HepG2 (cell line): ENCODE results near the gene MT1A. TPM values are rescaled to one million over a fixed set of nuclear protein-coding genes. Genes with fewer than 3 reads are reported as not detected.

Experiments
- NR2F1 ChIP-seq, 2 experiments: fragments of 450-650 bp in 1 of 2; formaldehyde crosslinking in 1 of 2; IDR thresholded peaks; 2 replicates each; pipeline versions ENCODE4 v1.5.0 to v1.6.1; 2016 to 2020; ENCODE audit warnings: mild to moderate bottlenecking in 1 of 2, missing compliant biosample characterization in 1 of 2, missing genetic modification reagents in 1 of 2, moderate library complexity in 1 of 2
- RBFOX2 ChIP-seq: fragments of 200-400 bp; formaldehyde crosslinking; IDR thresholded peaks from 2 replicates; pipeline ENCODE4 v1.6.1; 2017; ENCODE audit warnings: low read depth, mild to moderate bottlenecking, low read length
- SYNCRIP ChIP-seq: fragments of 200-400 bp; formaldehyde crosslinking; IDR thresholded peaks from 2 replicates; pipeline ENCODE4 v1.6.1; 2018; ENCODE audit warnings: mild to moderate bottlenecking, low read depth, low read length; ENCODE audit not compliant: insufficient read depth
- XBP1 ChIP-seq: sonication (generic); formaldehyde crosslinking; IDR thresholded peaks from 2 replicates; pipeline ENCODE4 v1.5.0; 2020; ENCODE audit warnings: missing genetic modification reagents
- ZMYM4 ChIP-seq: sonication (generic); formaldehyde crosslinking; IDR thresholded peaks from 2 replicates; pipeline ENCODE4 v1.8.1; 2023; ENCODE audit warnings: mild to moderate bottlenecking, missing genetic modification reagents
- ZNF350 ChIP-seq: sonication (generic); formaldehyde crosslinking; IDR thresholded peaks from 2 replicates; pipeline ENCODE4 v1.4.0; 2020; ENCODE audit warnings: mild to moderate bottlenecking, low read depth, missing genetic modification reagents, borderline replicate concordance
- ZNF432 ChIP-seq: sonication (generic); formaldehyde crosslinking; IDR thresholded peaks from 2 replicates; pipeline ENCODE4 v1.5.0; 2020; ENCODE audit warnings: missing genetic modification reagents, mild to moderate bottlenecking, borderline replicate concordance
- ZNF619 ChIP-seq: sonication (generic); formaldehyde crosslinking; IDR thresholded peaks from 2 replicates; pipeline ENCODE4 v1.4.0; 2020; ENCODE audit warnings: mild to moderate bottlenecking, missing genetic modification reagents
- polyA plus RNA-seq, 8 experiments: library from polyadenylated mRNA; depleted of rRNA in 3 of 8; stranded (reverse) in 7 of 8; unstranded in 1 of 8; fragments of >200 nt; fragmentation: Illumina TruSeq in 4 of 8; extraction: Trizol in 4 of 8; gene quantifications; 2 replicates each; pipeline versions ENCODE4 v1.2.1 to v1.2.3, GENCODE V29; 2011 to 2016; ENCODE audit warnings: low read depth in 4 of 8, missing spikeins in 1 of 8, mixed read lengths in 1 of 8; ENCODE audit not compliant: insufficient read depth in 1 of 8
- total RNA-seq, 5 experiments: library from RNA; depleted of rRNA; stranded (reverse); fragments of >200 nt; fragmentation: Illumina TruSeq; extraction: Trizol; gene quantifications; 2 replicates each; pipeline ENCODE4 v1.2.3, GENCODE V29; 2016; ENCODE audit warnings: low read depth in 1 of 5
- TF ChIP-seq, protein P1 (sequence below), 2 experiments: sonication (generic) in 1 of 2; formaldehyde crosslinking in 1 of 2; IDR thresholded peaks; 2 replicates each; pipeline versions ENCODE4 v1.4.0 to v1.6.1; 2018 to 2020; ENCODE audit warnings: missing genetic modification reagents in 2 of 2, borderline replicate concordance in 1 of 2, low read depth in 1 of 2, mild to moderate bottlenecking in 1 of 2, missing biosample characterization in 1 of 2
- TF ChIP-seq, protein P2 (sequence below): sonication (generic); formaldehyde crosslinking; IDR thresholded peaks from 2 replicates; pipeline ENCODE4 v1.5.0; 2020; ENCODE audit warnings: mild to moderate bottlenecking, missing genetic modification reagents, borderline replicate concordance
- TF ChIP-seq, protein P3 (sequence below): sonication (generic); formaldehyde crosslinking; IDR thresholded peaks from 2 replicates; pipeline ENCODE4 v1.4.0; 2020; ENCODE audit warnings: missing genetic modification reagents
- TF ChIP-seq, protein P4 (sequence below): sonication (generic); formaldehyde crosslinking; IDR thresholded peaks from 2 replicates; pipeline ENCODE4 v1.4.0; 2020; ENCODE audit warnings: missing genetic modification reagents
- TF ChIP-seq, protein P5 (sequence below): sonication (generic); formaldehyde crosslinking; IDR thresholded peaks from 2 replicates; pipeline ENCODE4 v1.9.0; 2022; ENCODE audit warnings: missing genetic modification reagents, mild to moderate bottlenecking, borderline replicate concordance

MT1A gene
- total and polyA plus RNA-seq, 2 of the 13 experiments (the other 11 are each of a cell fraction or from before 2014, with no cell fraction given) = 8.3 to 10.4 TPM

DNA sequence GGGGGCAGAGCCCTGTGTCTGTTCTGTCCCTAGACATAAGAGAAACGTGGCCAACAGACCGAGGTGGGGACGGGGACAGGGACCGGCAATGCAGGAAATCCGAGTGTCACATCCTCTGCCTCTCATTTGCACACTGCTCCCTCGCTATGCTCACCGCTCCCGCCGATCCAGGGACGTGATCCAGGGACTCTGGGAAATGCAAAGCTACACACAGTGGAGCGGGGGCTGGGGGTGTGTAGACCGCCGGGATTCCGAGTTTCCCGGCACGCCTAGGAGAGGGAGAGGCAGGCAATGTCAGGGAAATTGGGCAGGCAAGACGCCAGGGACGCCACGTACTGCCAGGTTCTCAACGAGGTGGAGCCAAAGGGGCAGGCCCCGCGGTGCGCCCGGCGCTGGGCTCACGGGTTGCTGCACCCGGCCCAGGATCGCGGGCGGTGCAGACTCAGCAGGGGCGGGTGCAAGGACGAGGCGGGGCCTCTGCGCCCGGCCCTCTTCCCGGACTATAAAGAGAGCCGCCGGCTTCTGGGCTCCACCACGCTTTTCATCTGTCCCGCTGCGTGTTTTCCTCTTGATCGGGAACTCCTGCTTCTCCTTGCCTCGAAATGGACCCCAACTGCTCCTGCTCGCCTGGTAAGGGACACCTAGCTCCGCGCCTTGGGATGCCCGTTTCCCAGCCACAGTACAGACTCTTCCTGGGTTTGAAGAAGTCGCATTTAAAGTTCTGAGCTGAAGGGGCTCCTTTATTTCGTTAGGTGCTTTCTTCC, 43.7 kb downstream of the MT1A start, which contains the start of gene MT1X (continued):
- TF ChIP-seq, protein P1, sequence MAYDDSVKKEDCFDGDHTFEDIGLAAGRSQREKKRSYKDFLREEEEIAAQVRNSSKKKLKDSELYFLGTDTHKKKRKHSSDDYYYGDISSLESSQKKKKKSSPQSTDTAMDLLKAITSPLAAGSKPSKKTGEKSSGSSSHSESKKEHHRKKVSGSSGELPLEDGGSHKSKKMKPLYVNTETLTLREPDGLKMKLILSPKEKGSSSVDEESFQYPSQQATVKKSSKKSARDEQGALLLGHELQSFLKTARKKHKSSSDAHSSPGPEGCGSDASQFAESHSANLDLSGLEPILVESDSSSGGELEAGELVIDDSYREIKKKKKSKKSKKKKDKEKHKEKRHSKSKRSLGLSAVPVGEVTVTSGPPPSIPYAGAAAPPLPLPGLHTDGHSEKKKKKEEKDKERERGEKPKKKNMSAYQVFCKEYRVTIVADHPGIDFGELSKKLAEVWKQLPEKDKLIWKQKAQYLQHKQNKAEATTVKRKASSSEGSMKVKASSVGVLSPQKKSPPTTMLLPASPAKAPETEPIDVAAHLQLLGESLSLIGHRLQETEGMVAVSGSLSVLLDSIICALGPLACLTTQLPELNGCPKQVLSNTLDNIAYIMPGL (CRISPR knock-in tag; IDR thresholded peaks at IDR 0.05; ENCODE audit: borderline replicate concordance in 1 of 2, low read depth in 1 of 2) = peak in 1 of 2 experiments; percentile 33; a peak in 2 of 4 replicates
- TF ChIP-seq ZNF432 (CRISPR knock-in tag) (0 out of 2 replicates have a peak, but pooled peaks have one; percentile 59), ZNF619 (CRISPR knock-in tag) (no peak), NR2F1 (CRISPR knock-in tag; IDR thresholded peaks at IDR 0.05) (no peak), RBFOX2 (peak; percentile 96), ZNF350 (peak; percentile 71), SYNCRIP (no peak), ZMYM4 (CRISPR knock-in tag) (peak; percentile 88), XBP1 (CRISPR knock-in tag) (no peak)
- TF ChIP-seq, protein P2, sequence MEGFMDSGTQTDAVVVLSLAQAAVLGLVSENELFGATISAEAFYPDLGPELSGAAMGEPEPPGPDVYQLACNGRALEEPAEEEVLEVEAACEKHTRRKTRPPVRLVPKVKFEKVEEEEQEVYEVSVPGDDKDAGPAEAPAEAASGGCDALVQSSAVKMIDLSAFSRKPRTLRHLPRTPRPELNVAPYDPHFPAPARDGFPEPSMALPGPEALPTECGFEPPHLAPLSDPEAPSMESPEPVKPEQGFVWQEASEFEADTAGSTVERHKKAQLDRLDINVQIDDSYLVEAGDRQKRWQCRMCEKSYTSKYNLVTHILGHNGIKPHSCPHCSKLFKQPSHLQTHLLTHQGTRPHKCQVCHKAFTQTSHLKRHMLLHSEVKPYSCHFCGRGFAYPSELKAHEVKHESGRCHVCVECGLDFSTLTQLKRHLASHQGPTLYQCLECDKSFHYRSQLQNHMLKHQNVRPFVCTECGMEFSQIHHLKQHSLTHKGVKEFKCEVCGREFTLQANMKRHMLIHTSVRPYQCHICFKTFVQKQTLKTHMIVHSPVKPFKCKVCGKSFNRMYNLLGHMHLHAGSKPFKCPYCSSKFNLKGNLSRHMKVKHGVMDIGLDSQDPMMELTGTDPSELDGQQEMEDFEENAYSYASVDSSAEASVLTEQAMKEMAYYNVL = peak; percentile 85
- TF ChIP-seq, protein P3, sequence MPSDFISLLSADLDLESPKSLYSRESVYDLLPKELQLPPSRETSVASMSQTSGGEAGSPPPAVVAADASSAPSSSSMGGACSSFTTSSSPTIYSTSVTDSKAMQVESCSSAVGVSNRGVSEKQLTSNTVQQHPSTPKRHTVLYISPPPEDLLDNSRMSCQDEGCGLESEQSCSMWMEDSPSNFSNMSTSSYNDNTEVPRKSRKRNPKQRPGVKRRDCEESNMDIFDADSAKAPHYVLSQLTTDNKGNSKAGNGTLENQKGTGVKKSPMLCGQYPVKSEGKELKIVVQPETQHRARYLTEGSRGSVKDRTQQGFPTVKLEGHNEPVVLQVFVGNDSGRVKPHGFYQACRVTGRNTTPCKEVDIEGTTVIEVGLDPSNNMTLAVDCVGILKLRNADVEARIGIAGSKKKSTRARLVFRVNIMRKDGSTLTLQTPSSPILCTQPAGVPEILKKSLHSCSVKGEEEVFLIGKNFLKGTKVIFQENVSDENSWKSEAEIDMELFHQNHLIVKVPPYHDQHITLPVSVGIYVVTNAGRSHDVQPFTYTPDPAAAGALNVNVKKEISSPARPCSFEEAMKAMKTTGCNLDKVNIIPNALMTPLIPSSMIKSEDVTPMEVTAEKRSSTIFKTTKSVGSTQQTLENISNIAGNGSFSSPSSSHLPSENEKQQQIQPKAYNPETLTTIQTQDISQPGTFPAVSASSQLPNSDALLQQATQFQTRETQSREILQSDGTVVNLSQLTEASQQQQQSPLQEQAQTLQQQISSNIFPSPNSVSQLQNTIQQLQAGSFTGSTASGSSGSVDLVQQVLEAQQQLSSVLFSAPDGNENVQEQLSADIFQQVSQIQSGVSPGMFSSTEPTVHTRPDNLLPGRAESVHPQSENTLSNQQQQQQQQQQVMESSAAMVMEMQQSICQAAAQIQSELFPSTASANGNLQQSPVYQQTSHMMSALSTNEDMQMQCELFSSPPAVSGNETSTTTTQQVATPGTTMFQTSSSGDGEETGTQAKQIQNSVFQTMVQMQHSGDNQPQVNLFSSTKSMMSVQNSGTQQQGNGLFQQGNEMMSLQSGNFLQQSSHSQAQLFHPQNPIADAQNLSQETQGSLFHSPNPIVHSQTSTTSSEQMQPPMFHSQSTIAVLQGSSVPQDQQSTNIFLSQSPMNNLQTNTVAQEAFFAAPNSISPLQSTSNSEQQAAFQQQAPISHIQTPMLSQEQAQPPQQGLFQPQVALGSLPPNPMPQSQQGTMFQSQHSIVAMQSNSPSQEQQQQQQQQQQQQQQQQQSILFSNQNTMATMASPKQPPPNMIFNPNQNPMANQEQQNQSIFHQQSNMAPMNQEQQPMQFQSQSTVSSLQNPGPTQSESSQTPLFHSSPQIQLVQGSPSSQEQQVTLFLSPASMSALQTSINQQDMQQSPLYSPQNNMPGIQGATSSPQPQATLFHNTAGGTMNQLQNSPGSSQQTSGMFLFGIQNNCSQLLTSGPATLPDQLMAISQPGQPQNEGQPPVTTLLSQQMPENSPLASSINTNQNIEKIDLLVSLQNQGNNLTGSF = no peak; the same call in none of the 2 replicates
- TF ChIP-seq, protein P4, sequence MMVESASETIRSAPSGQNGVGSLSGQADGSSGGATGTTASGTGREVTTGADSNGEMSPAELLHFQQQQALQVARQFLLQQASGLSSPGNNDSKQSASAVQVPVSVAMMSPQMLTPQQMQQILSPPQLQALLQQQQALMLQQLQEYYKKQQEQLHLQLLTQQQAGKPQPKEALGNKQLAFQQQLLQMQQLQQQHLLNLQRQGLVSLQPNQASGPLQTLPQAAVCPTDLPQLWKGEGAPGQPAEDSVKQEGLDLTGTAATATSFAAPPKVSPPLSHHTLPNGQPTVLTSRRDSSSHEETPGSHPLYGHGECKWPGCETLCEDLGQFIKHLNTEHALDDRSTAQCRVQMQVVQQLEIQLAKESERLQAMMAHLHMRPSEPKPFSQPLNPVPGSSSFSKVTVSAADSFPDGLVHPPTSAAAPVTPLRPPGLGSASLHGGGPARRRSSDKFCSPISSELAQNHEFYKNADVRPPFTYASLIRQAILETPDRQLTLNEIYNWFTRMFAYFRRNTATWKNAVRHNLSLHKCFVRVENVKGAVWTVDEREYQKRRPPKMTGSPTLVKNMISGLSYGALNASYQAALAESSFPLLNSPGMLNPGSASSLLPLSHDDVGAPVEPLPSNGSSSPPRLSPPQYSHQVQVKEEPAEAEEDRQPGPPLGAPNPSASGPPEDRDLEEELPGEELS (CRISPR knock-in tag) = peak; percentile 61
- TF ChIP-seq, protein P5, sequence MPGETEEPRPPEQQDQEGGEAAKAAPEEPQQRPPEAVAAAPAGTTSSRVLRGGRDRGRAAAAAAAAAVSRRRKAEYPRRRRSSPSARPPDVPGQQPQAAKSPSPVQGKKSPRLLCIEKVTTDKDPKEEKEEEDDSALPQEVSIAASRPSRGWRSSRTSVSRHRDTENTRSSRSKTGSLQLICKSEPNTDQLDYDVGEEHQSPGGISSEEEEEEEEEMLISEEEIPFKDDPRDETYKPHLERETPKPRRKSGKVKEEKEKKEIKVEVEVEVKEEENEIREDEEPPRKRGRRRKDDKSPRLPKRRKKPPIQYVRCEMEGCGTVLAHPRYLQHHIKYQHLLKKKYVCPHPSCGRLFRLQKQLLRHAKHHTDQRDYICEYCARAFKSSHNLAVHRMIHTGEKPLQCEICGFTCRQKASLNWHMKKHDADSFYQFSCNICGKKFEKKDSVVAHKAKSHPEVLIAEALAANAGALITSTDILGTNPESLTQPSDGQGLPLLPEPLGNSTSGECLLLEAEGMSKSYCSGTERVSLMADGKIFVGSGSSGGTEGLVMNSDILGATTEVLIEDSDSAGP (CRISPR knock-in tag) = peak; percentile 91
